ENCODE results near the gene EXOC7. TPM values are rescaled to one million over a fixed set of nuclear protein-coding genes. Genes with fewer than 3 reads are reported as not detected.

The EXOC7 gene
- total RNA-seq, 2 experiments from 2014 or later, result 132 to 137 TPM

- ATAC-seq (no peak), DNase-seq (no peak)
- peaks cover 23% of the 10 kb centered on the region for H3K4me1 Mint-ChIP-seq
- no peak overlapping the region for H3K4me3 Mint-ChIP-seq
- no peak overlapping the region for H3K27ac Mint-ChIP-seq
- H3K27me3 Mint-ChIP-seq, result peaks cover 14% of the 10 kb centered on the region
- no peaks in the 10 kb centered on the region for H3K36me3 Mint-ChIP-seq
- CTCF ChIA-PET, result interaction anchor here (2.7 kb wide), 1 partner anchor 10 kb away, joined by 8 read pairs; no protein-coding TSS in a partner anchor
- H3K9me3 Mint-ChIP-seq (ENCODE audit: low read depth), result no peaks in the 10 kb centered on the region
These were observed 32.2 kb upstream of the EXOC7 start for GRCh38 chr17:76135810-76136188.

GRCh38 chr17:76134911-76135809, 31.6 kb upstream of the EXOC7 start:
- H3K9me3 Mint-ChIP-seq (ENCODE audit: low read depth), result no peaks in the 10 kb centered on the region
- DNase-seq, result no peak
- H3K4me1 Mint-ChIP-seq, result peaks cover 19% of the 10 kb centered on the region
- H3K27ac Mint-ChIP-seq, result peak overlapping the region; percentile 35
- CTCF ChIA-PET, result interaction anchor here (0.9 to 6.3 kb wide), 9 partner anchors 9 to 164 kb away, joined by 3 to 38 read pairs (median 4); no protein-coding TSS in a partner anchor
- ATAC-seq, result no peak
- peaks cover 9% of the 10 kb centered on the region for H3K27me3 Mint-ChIP-seq
- H3K4me3 Mint-ChIP-seq, result no peak overlapping the region
- no peaks in the 10 kb centered on the region for H3K36me3 Mint-ChIP-seq

- DNase-seq, result no peak
- no peaks in the 10 kb centered on the region for H3K27me3 Mint-ChIP-seq
- H3K9me3 Mint-ChIP-seq (ENCODE audit: low read depth), result no peaks in the 10 kb centered on the region
- peaks cover 16% of the 10 kb centered on the region for H3K4me1 Mint-ChIP-seq
- no peak overlapping the region for H3K27ac Mint-ChIP-seq
- no peak overlapping the region for H3K4me3 Mint-ChIP-seq
- ATAC-seq, result no peak
- H3K36me3 Mint-ChIP-seq, result no peaks in the 10 kb centered on the region
- CTCF ChIA-PET, result interaction anchor here (0.8 to 6.3 kb wide), 8 partner anchors 7 to 168 kb away, joined by 3 to 38 read pairs (median 4); no protein-coding TSS in a partner anchor
These were observed 29.2 kb upstream of the EXOC7 start for GRCh38 chr17:76132574-76133338.

GRCh38 chr17:76131692-76132573, 28.3 kb upstream of the EXOC7 start:
- DNase-seq (no peak), ATAC-seq (no peak)
- peaks cover 21% of the 10 kb centered on the region for H3K4me1 Mint-ChIP-seq
- CTCF ChIA-PET, result interaction anchor here (1.3 to 6.3 kb wide), 3 partner anchors 10 to 169 kb away, joined by 5 to 38 read pairs (median 6); no protein-coding TSS in a partner anchor
- no peaks in the 10 kb centered on the region for H3K36me3 Mint-ChIP-seq
- no peak overlapping the region for H3K27ac Mint-ChIP-seq
- no peak overlapping the region for H3K4me3 Mint-ChIP-seq
- no peaks in the 10 kb centered on the region for H3K9me3 Mint-ChIP-seq (ENCODE audit: low read depth)
- no peaks in the 10 kb centered on the region for H3K27me3 Mint-ChIP-seq

- Mint-ChIP-seq H3K4me1 (peaks cover 27% of the 10 kb centered on the region), H3K27me3 (no peaks in the 10 kb centered on the region), H3K27ac (no peak overlapping the region), H3K9me3 (ENCODE audit: low read depth) (no peaks in the 10 kb centered on the region), H3K36me3 (no peaks in the 10 kb centered on the region), H3K4me3 (no peak overlapping the region)
- CTCF ChIA-PET, result interaction anchor here (1.1 to 6.3 kb wide), 3 partner anchors 9 to 148 kb away, joined by 3 to 38 read pairs (median 19); no protein-coding TSS in a partner anchor
- DNase-seq (no peak), ATAC-seq (no peak)
These were observed 27.6 kb upstream of the EXOC7 start for GRCh38 chr17:76131051-76131691.

GRCh38 chr17:76130473-76130872, 26.9 kb upstream of the EXOC7 start:
- H3K4me1 Mint-ChIP-seq, result peaks cover 25% of the 10 kb centered on the region
- H3K27ac Mint-ChIP-seq, result no peak overlapping the region
- DNase-seq (no peak), ATAC-seq (no peak)
- H3K36me3 Mint-ChIP-seq, result no peaks in the 10 kb centered on the region
- CTCF ChIA-PET, result interaction anchor here (1.1 to 6.3 kb wide), 4 partner anchors 8 to 149 kb away, joined by 3 to 38 read pairs (median 11); no protein-coding TSS in a partner anchor
- no peaks in the 10 kb centered on the region for H3K9me3 Mint-ChIP-seq (ENCODE audit: low read depth)
- no peaks in the 10 kb centered on the region for H3K27me3 Mint-ChIP-seq
- H3K4me3 Mint-ChIP-seq, result no peak overlapping the region

- Mint-ChIP-seq H3K36me3 (no peaks in the 10 kb centered on the region), H3K27me3 (no peaks in the 10 kb centered on the region), H3K27ac (no peak overlapping the region), H3K4me1 (peaks cover 14% of the 10 kb centered on the region), H3K4me3 (no peak overlapping the region), H3K9me3 (ENCODE audit: low read depth) (no peaks in the 10 kb centered on the region)
- CTCF ChIA-PET, result interaction anchor here (0.9 to 17.4 kb wide), 17 partner anchors 8 to 173 kb away, joined by 3 to 308 read pairs (median 5); partner anchors contain the start of genes EXOC7, FOXJ1 and RNF157
- no peak for ATAC-seq
- no peak for DNase-seq
These were observed 22.3 kb upstream of the EXOC7 start for GRCh38 chr17:76125922-76126321.

GRCh38 chr17:76125391-76125675, 21.7 kb upstream of the EXOC7 start:
- Mint-ChIP-seq H3K36me3 (no peaks in the 10 kb centered on the region), H3K9me3 (ENCODE audit: low read depth) (no peaks in the 10 kb centered on the region), H3K27ac (no peak overlapping the region), H3K4me3 (no peak overlapping the region), H3K27me3 (no peaks in the 10 kb centered on the region), H3K4me1 (peaks cover 18% of the 10 kb centered on the region)
- DNase-seq, result no peak
- CTCF ChIA-PET, result interaction anchor here (0.9 to 17.4 kb wide), 9 partner anchors 9 to 159 kb away, joined by 3 to 308 read pairs (median 10); partner anchors contain the start of genes EXOC7 and FOXJ1
- ATAC-seq, result no peak

- no peak overlapping the region for H3K27ac Mint-ChIP-seq
- ATAC-seq, result no peak
- H3K27me3 Mint-ChIP-seq, result no peaks in the 10 kb centered on the region
- H3K4me3 Mint-ChIP-seq, result no peak overlapping the region
- no peaks in the 10 kb centered on the region for H3K9me3 Mint-ChIP-seq (ENCODE audit: low read depth)
- DNase-seq, result no peak
- H3K36me3 Mint-ChIP-seq, result no peaks in the 10 kb centered on the region
- CTCF ChIA-PET, result interaction anchor here (0.7 to 17.4 kb wide), 14 partner anchors 10 to 174 kb away, joined by 3 to 308 read pairs (median 5); partner anchors contain the start of gene UBALD2
- H3K4me1 Mint-ChIP-seq, result peaks cover 18% of the 10 kb centered on the region
These were observed 21.2 kb upstream of the EXOC7 start for GRCh38 chr17:76124582-76125390.

GRCh38 chr17:76123749-76124581, 20.4 kb upstream of the EXOC7 start:
- CTCF ChIA-PET, result interaction anchor here (0.7 to 17.4 kb wide), 15 partner anchors 8 to 273 kb away, joined by 3 to 308 read pairs (median 4); partner anchors contain the start of gene UBALD2
- H3K36me3 Mint-ChIP-seq, result no peaks in the 10 kb centered on the region
- no peaks in the 10 kb centered on the region for H3K27me3 Mint-ChIP-seq
- ATAC-seq, result no peak
- H3K4me3 Mint-ChIP-seq, result no peak overlapping the region
- DNase-seq, result no peak
- no peak overlapping the region for H3K27ac Mint-ChIP-seq
- H3K4me1 Mint-ChIP-seq, result peaks cover 18% of the 10 kb centered on the region
- no peaks in the 10 kb centered on the region for H3K9me3 Mint-ChIP-seq (ENCODE audit: low read depth)

- Mint-ChIP-seq H3K27ac (no peak overlapping the region), H3K9me3 (ENCODE audit: low read depth) (no peaks in the 10 kb centered on the region), H3K27me3 (no peaks in the 10 kb centered on the region), H3K4me1 (peaks cover 18% of the 10 kb centered on the region), H3K4me3 (no peak overlapping the region), H3K36me3 (no peaks in the 10 kb centered on the region)
- no peak for DNase-seq
- ATAC-seq, result no peak
- CTCF ChIA-PET, result interaction anchor here (1.1 to 17.4 kb wide), 11 partner anchors 9 to 274 kb away, joined by 3 to 308 read pairs (median 6); partner anchors contain the start of gene UBALD2
These were observed 19.6 kb upstream of the EXOC7 start for GRCh38 chr17:76123191-76123499.

Measured in activated CD8-positive, alpha-beta memory T cell treated with anti-CD3 and anti-CD28 coated beads, Interleukin-2, amount 10 ng/mL, durations not matched to agents 7 days and 5 days (primary cell).